Fibroblast of lung (primary cell): ENCODE measurements around the gene MBD1. TPM values are rescaled to one million over a fixed set of nuclear protein-coding genes. Genes with fewer than 3 reads are reported as not detected.

Experiments
- DNase-seq, 2 donors: peaks; one replicate each; pipeline versions ENCODE4 v3.0.0 to v3.0.0-alpha.2; 2010; ENCODE audit warnings: low read depth in 2 of 2
- H2AFZ ChIP-seq: 2 replicates; pipeline ENCODE4 v1.5.1; 2012; ENCODE audit warnings: low read length, control low read depth, inconsistent platforms
- H3K27ac ChIP-seq: 2 replicates; pipeline ENCODE4 v1.5.1; 2011; ENCODE audit warnings: low read length, control low read depth; ENCODE audit not compliant: insufficient read depth
- H3K27me3 ChIP-seq: 2 replicates; pipeline ENCODE4 v1.5.1; 2011; ENCODE audit warnings: mild to moderate bottlenecking, low read length; ENCODE audit not compliant: control insufficient read depth, insufficient read depth
- H3K36me3 ChIP-seq: 2 replicates; pipeline ENCODE4 v1.5.1; 2011; ENCODE audit warnings: low read length; ENCODE audit not compliant: control insufficient read depth, insufficient read depth
- H3K4me1 ChIP-seq: 2 replicates; pipeline ENCODE4 v1.5.1; 2011; ENCODE audit warnings: low read length; ENCODE audit not compliant: control insufficient read depth, insufficient read depth; ENCODE audit errors: extremely low read depth
- H3K4me2 ChIP-seq: 2 replicates; pipeline ENCODE4 v1.5.1; 2011; ENCODE audit warnings: low read length, control low read depth; ENCODE audit not compliant: insufficient read depth; ENCODE audit errors: extremely low read depth
- H3K4me3 ChIP-seq, 4 experiments: fragments of 200-600 bp in 1 of 4; sonication (generic) in 1 of 4; replicated peaks in 1 of 4; 2 replicates each; pipeline ENCODE4 v1.5.1; 2011 to 2016; ENCODE audit warnings: low read length in 4 of 4, low read depth in 3 of 4, mild to moderate bottlenecking in 3 of 4, control low read depth in 2 of 4, inconsistent platforms in 1 of 4, mixed read lengths in 1 of 4; ENCODE audit not compliant: insufficient read depth in 1 of 4; ENCODE audit errors: control extremely low read depth in 1 of 4
- H3K79me2 ChIP-seq: 2 replicates; pipeline ENCODE4 v1.5.1; 2012; ENCODE audit warnings: mild to moderate bottlenecking, low read length, inconsistent platforms; ENCODE audit not compliant: control insufficient read depth, insufficient read depth
- H3K9ac ChIP-seq: 2 replicates; pipeline ENCODE4 v1.5.1; 2011; ENCODE audit warnings: mild to moderate bottlenecking, low read length, control low read depth; ENCODE audit not compliant: insufficient read depth
- H3K9me3 ChIP-seq: 2 replicates; pipeline ENCODE4 v1.5.1; 2012; ENCODE audit warnings: low read depth, low read length; ENCODE audit not compliant: control insufficient read depth, insufficient read depth
- H4K20me1 ChIP-seq: 2 replicates; pipeline ENCODE4 v1.5.1; 2011; ENCODE audit warnings: low read length; ENCODE audit not compliant: control insufficient read depth, insufficient read depth; ENCODE audit errors: extremely low read depth
- CTCF ChIP-seq, 2 donors: IDR thresholded peaks in 1 of 2; conservative IDR thresholded peaks in 1 of 2; 1 replicate in 1 of 2; 2 replicates in 1 of 2; pipeline ENCODE4 v1.5.1; 2011 to 2012; ENCODE audit warnings: low read length in 2 of 2, control low read depth in 1 of 2, inconsistent platforms in 1 of 2, low read depth in 1 of 2, mild to moderate bottlenecking in 1 of 2
- EZH2 ChIP-seq: IDR thresholded peaks from 2 replicates; pipeline ENCODE4 v1.5.1; 2012; ENCODE audit warnings: low read length, control low read depth, mild to moderate bottlenecking; ENCODE audit errors: missing control alignments
- polyA plus RNA-seq, 2 donors: library from polyadenylated mRNA; depleted of rRNA in 1 of 2; stranded (reverse) in 1 of 2; unstranded in 1 of 2; fragments of >200 nt; gene quantifications; 2 replicates each; pipeline ENCODE4 v1.2.1, GENCODE V29; 2011 to 2012; ENCODE audit warnings: missing spikeins in 1 of 2
- total RNA-seq: library from RNA; depleted of rRNA; stranded (reverse); fragments of >200 nt; gene quantifications from 2 replicates; pipeline ENCODE4 v1.2.1, GENCODE V29; 2014

MBD1 gene
- total and polyA plus RNA-seq, 2 donors (not counting 1 experiment from before 2014, with no cell fraction given) = 31.1 to 53.3 TPM

GRCh38 chr18:50299626-50300388 is 18.5 kb upstream of the MBD1 start:
- DNase-seq = no peak
- Histone ChIP-seq H4K20me1 (no peaks in the 10 kb centered on the region), H3K36me3 (no peaks in the 10 kb centered on the region), H2AFZ (no peak overlapping the region), H3K27me3 (peaks cover 6% of the 10 kb centered on the region), H3K9me3 (no peaks in the 10 kb centered on the region), H3K4me3 (no peak overlapping the region), H3K9ac (no peak overlapping the region), H3K4me1 (no peaks in the 10 kb centered on the region), H3K79me2 (no peaks in the 10 kb centered on the region), H3K4me2 (no peak overlapping the region), H3K27ac (no peak overlapping the region)
- TF ChIP-seq CTCF (conservative IDR thresholded peaks at IDR 0.05 in 1 of 2, IDR thresholded peaks at IDR 0.05 in 1 of 2; ENCODE audit: low read depth in 1 of 2, low read length in 2 of 2) (no peak), EZH2 (no peak)

GRCh38 chr18:50298443-50299284 is 17.3 kb upstream of the MBD1 start:
- Histone ChIP-seq H3K4me1 (no peaks in the 10 kb centered on the region), H4K20me1 (no peaks in the 10 kb centered on the region), H3K79me2 (no peaks in the 10 kb centered on the region), H3K36me3 (no peaks in the 10 kb centered on the region), H3K4me2 (peak overlapping the region; percentile 94), H3K27ac (no peak overlapping the region), H3K9me3 (no peaks in the 10 kb centered on the region), H3K27me3 (peaks cover 6% of the 10 kb centered on the region), H2AFZ (no peak overlapping the region), H3K4me3 (peak overlapping the region in 2 of 4 experiments; percentile 62 to 70), H3K9ac (no peak overlapping the region)
- no peak for DNase-seq
- no peak for TF ChIP-seq CTCF (conservative IDR thresholded peaks at IDR 0.05 in 1 of 2, IDR thresholded peaks at IDR 0.05 in 1 of 2; ENCODE audit: low read depth in 1 of 2, low read length in 2 of 2)
- peak; percentile 27 for TF ChIP-seq EZH2
